K562 (cell line): ENCODE results near the gene TNK2. TPM values are rescaled to one million over a fixed set of nuclear protein-coding genes. Genes with fewer than 3 reads are reported as not detected.

Experiments used
- ATAC-seq: fragments of 200-7000 bp; cut with Tn5 transposase; 3 replicates; pipeline ENCODE4 v1.9.1; 2020; ENCODE audit warnings: moderate library complexity
- BruUV-seq: library from RNA; stranded (reverse); fragments of 400-500 nt; replicated peaks from 2 replicates; lab custom pipeline; 2021; lab: Mats Ljungman, UMichigan
- CTCF ChIA-PET: fragments of 300-600 bp; formaldehyde crosslinking; extraction: SDS; loops from one replicate; lab custom pipeline; 2021; ENCODE audit warnings: low intra/inter-chr PET ratio; lab: Yijun Ruan, JAX
- POLR2A ChIA-PET: fragments of 300-600, 350-650 bp; sonication (Branson Sonifier 250); formaldehyde crosslinking; extraction: SDS; loops from one replicate; lab custom pipeline; 2021; ENCODE audit warnings: antibody characterized with exemption, inconsistent platforms; lab: Yijun Ruan, JAX
- DNase-seq, 4 experiments: peaks; one replicate each; pipeline versions ENCODE4 v3.0.0 to v3.0.0-alpha.2; 2011 to 2018; ENCODE audit warnings: low spot score in 3 of 4, mixed read lengths in 3 of 4; ENCODE audit errors: extremely low read depth in 1 of 4
- FAIRE-seq: peaks from 2 replicates; lab custom pipeline; 2011; peaks lifted over from hg19 to GRCh38; lab: Jason Lieb, UNC
- H2AFZ ChIP-seq: 2 replicates; pipeline ENCODE4 v1.6.0; 2011; ENCODE audit warnings: low read depth, low read length, control low read depth, inconsistent platforms
- H3K27ac ChIP-seq: fragments of 200-600 bp; 3 replicates; pipeline ENCODE4 v1.8.0; 2011; ENCODE audit warnings: low read depth, mild to moderate bottlenecking, control low read depth, inconsistent platforms, low read length, moderate library complexity, mixed read lengths; ENCODE audit errors: extremely low read depth
- H3K27me3 ChIP-seq, 2 experiments: fragments of 300-600 bp in 1 of 2; 2 replicates in 1 of 2; 3 replicates in 1 of 2; pipeline versions ENCODE4 v1.6.0 to v1.8.0; 2011; ENCODE audit warnings: inconsistent platforms in 2 of 2, low read length in 2 of 2, mild to moderate bottlenecking in 1 of 2, mixed read lengths in 1 of 2, moderate library complexity in 1 of 2; ENCODE audit not compliant: control insufficient read depth in 2 of 2, insufficient read depth in 2 of 2
- H3K36me3 ChIP-seq: fragments of 300-600 bp; 3 replicates; pipeline ENCODE4 v1.8.0; 2011; ENCODE audit warnings: mild to moderate bottlenecking, low read length, inconsistent platforms; ENCODE audit not compliant: control insufficient read depth, insufficient read depth
- H3K4me1 ChIP-seq, 2 experiments: fragments of 200-600 bp in 1 of 2; replicated peaks in 1 of 2; 2 replicates in 1 of 2; 3 replicates in 1 of 2; pipeline versions ENCODE4 v1.5.1 to v1.8.0; 2011; ENCODE audit warnings: inconsistent platforms in 2 of 2, low read length in 2 of 2, mild to moderate bottlenecking in 1 of 2, mixed read lengths in 1 of 2, moderate library complexity in 1 of 2; ENCODE audit not compliant: control insufficient read depth in 2 of 2, insufficient read depth in 2 of 2
- H3K4me2 ChIP-seq: 2 replicates; pipeline ENCODE4 v1.6.1; 2011; ENCODE audit warnings: low read length, control low read depth, inconsistent platforms, mixed read lengths; ENCODE audit not compliant: insufficient read depth
- H3K4me3 ChIP-seq: fragments of 200-600 bp; sonication (generic), shearing (Covaris generic); 2 replicates; pipeline ENCODE4 v1.5.1; 2016; ENCODE audit warnings: control low read depth, inconsistent platforms
- H3K79me2 ChIP-seq: fragments of 200-600 bp; 3 replicates; pipeline ENCODE4 v1.8.0; 2011; ENCODE audit warnings: low read length, inconsistent platforms; ENCODE audit not compliant: control insufficient read depth, insufficient read depth
- H3K9ac ChIP-seq, 2 experiments: 2 replicates each; pipeline versions ENCODE4 v1.6.0 to v1.6.1; 2011; ENCODE audit warnings: low read depth in 2 of 2, low read length in 2 of 2, control low read depth in 1 of 2, inconsistent platforms in 1 of 2, mild to moderate bottlenecking in 1 of 2, mixed read lengths in 1 of 2; ENCODE audit not compliant: insufficient read depth in 1 of 2
- H3K9me1 ChIP-seq: one replicate; pipeline ENCODE4 v1.6.0; 2011; ENCODE audit warnings: inconsistent platforms, mild to moderate bottlenecking, low read length, moderate library complexity; ENCODE audit not compliant: control insufficient read depth, insufficient read depth
- H3K9me3 ChIP-seq: replicated peaks from 2 replicates; pipeline ENCODE4 v1.5.1; 2011; ENCODE audit warnings: low read depth, low read length, inconsistent platforms; ENCODE audit not compliant: control insufficient read depth, insufficient read depth
- H4K20me1 ChIP-seq: replicated peaks from 2 replicates; pipeline ENCODE4 v1.6.1; 2011; ENCODE audit warnings: low read length, inconsistent platforms, mixed read lengths; ENCODE audit not compliant: control insufficient read depth, insufficient read depth
- FOSL1 ChIP-seq: fragments of 200-800 bp; sonication (Bioruptor generic); conservative IDR thresholded peaks from 2 replicates; pipeline ENCODE4 v1.6.1; 2016; ENCODE audit warnings: missing genetic modification characterization, missing compliant biosample characterization
- FOXA3 ChIP-seq, 2 experiments: fragments of 450-650 bp in 1 of 2; sonication (generic) in 1 of 2; formaldehyde crosslinking; IDR thresholded peaks in 1 of 2; conservative IDR thresholded peaks in 1 of 2; 2 replicates each; pipeline versions ENCODE4 v1.4.0 to v1.8.0; 2020 to 2022; ENCODE audit warnings: mild to moderate bottlenecking in 2 of 2, missing genetic modification reagents in 1 of 2
- JUND ChIP-seq, 2 experiments: IDR thresholded peaks; 2 replicates in 1 of 2; 3 replicates in 1 of 2; pipeline ENCODE4 v1.6.1; 2011; ENCODE audit warnings: borderline replicate concordance in 2 of 2, low read depth in 2 of 2, low read length in 2 of 2, improper control_type of control experiment in 1 of 2, missing biosample characterization in 1 of 2, missing genetic modification characterization in 1 of 2, missing genetic modification reagents in 1 of 2
- MAZ ChIP-seq, 2 experiments: fragments of 450-650 bp in 1 of 2; sonication (generic) in 1 of 2; formaldehyde crosslinking; IDR thresholded peaks in 1 of 2; conservative IDR thresholded peaks in 1 of 2; 2 replicates each; pipeline versions ENCODE4 v1.4.0 to v1.5.0; 2020; ENCODE audit warnings: mild to moderate bottlenecking in 1 of 2, missing genetic modification reagents in 1 of 2
- NFXL1 ChIP-seq: fragments of 450-650 bp; formaldehyde crosslinking; IDR thresholded peaks from 2 replicates; pipeline ENCODE4 v1.4.0; 2021; ENCODE audit warnings: mild to moderate bottlenecking
- SIX5 ChIP-seq, 2 experiments: IDR thresholded peaks; 2 replicates each; pipeline ENCODE4 v1.6.1; 2011; ENCODE audit warnings: low read length in 2 of 2, borderline replicate concordance in 1 of 2, low read depth in 1 of 2, mild to moderate bottlenecking in 1 of 2, moderate library complexity in 1 of 2; ENCODE audit not compliant: insufficient read depth in 1 of 2
- WGBS: fragments of 100-300 bp; shearing (Covaris generic); methylation state at CpG from one replicate; pipeline ENCODE4 v1.1.6; 2016; ENCODE audit warnings: low coverage, mixed read lengths; ENCODE audit not compliant: insufficient coverage; ENCODE audit errors: missing lambda C conversion rate; 5-methylcytosine and 5-hydroxymethylcytosine counted together
- in situ Hi-C: fragments of 300-500 bp; cut with MboI; formaldehyde crosslinking; loops from 4 replicates; pipeline ENCODE4 v1.15.0; 2018; ENCODE audit warnings: inconsistent platforms, mixed read lengths
- intact Hi-C: fragments of 100-400 bp; cut with micrococcal nuclease; formaldehyde crosslinking; loops from 2 replicates; pipeline ENCODE4 v1.14.2; 2022
- polyA plus RNA-seq, 8 experiments: library from polyadenylated mRNA; depleted of rRNA in 4 of 8; stranded (reverse) in 5 of 8; unstranded in 3 of 8; fragments of >200 nt; fragmentation: Nextera tagmentation in 2 of 8; fragmentation: Illumina TruSeq in 1 of 8; extraction: Ambion mirVana in 2 of 8; extraction: Trizol in 1 of 8; gene quantifications; 2 replicates each; pipeline versions ENCODE4 v1.2.1 to v1.2.3, GENCODE V29; 2011 to 2014; ENCODE audit warnings: inconsistent platforms in 1 of 8, missing spikeins in 1 of 8
- total RNA-seq, 7 experiments: library from RNA; depleted of rRNA in 6 of 7; stranded (reverse); fragments of >200 nt in 6 of 7; fragmentation: Illumina TruSeq in 2 of 7; extraction: Trizol in 2 of 7; gene quantifications; 2 replicates each; pipeline versions ENCODE4 v1.2.1 to v1.2.3, GENCODE V29; 2011 to 2021; ENCODE audit warnings: low replicate concordance in 1 of 7
- TF ChIP-seq, protein P1 (sequence below), 2 experiments: fragments of 450-650 bp in 1 of 2; sonication (generic) in 1 of 2; formaldehyde crosslinking in 1 of 2; IDR thresholded peaks in 1 of 2; conservative IDR thresholded peaks in 1 of 2; 2 replicates each; pipeline versions ENCODE4 v1.6.1 to v1.8.1; 2016 to 2023; ENCODE audit warnings: mild to moderate bottlenecking in 2 of 2, moderate library complexity in 2 of 2, inconsistent platforms in 1 of 2, missing genetic modification reagents in 1 of 2
- TF ChIP-seq, protein P2 (sequence below): fragments of 450-650 bp; IDR thresholded peaks from 2 replicates; pipeline ENCODE4 v1.6.1; 2016; ENCODE audit warnings: low read depth, mild to moderate bottlenecking, moderate library complexity

TNK2 gene
- total and polyA plus RNA-seq, 9 of the 15 experiments (the other 6 are each of a cell fraction or from before 2014, with no cell fraction given) = 0.03 to 33.8 (median 6.5) TPM

DNA sequence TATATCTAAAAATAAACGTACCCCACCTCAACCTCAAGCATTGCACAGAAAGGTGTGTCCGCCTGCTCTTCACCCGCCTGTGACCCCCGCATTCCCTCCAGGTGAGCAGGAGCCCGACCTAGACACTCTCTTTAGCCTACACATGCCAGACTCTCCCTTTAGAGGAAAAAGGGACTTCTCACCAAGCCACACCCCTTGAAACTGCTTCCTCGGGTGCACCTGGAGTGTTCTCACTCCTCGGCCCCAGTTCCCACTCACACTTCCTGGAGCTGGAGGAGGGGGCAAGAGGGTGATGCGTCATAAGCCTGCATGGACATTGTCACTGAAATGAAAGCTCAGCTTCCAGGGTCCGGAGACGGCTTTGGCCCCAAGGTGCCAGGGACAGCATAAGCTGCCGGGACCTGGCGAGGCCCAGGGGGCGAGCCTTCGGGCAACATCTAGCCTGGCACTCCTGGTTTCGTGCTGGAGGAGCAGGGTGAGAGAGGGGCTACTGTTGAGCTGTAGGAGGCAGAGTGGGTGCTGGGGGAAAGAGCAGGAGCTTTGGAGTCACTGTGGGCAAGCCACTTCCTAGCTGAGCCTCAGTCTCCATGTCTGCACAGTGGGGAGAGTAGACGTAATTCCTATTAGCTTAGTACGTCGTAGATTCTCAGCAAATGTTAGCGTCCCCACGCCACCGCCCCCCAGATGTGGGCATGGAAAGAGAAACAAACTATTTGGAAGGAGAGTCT is 86.8 kb downstream of the TNK2 start:
- Histone ChIP-seq H3K9ac (peak overlapping the region in 1 of 2 experiments; percentile 61; a peak in 1 of 4 replicates), H3K9me1 (peaks cover 2% of the 10 kb centered on the region), H3K9me3 (no peaks in the 10 kb centered on the region), H3K27me3 (peaks cover 9 to 37% of the 10 kb centered on the region in 2 experiments), H3K36me3 (no peaks in the 10 kb centered on the region), H4K20me1 (no peaks in the 10 kb centered on the region), H3K79me2 (no peaks in the 10 kb centered on the region), H3K4me2 (no peak overlapping the region), H3K4me3 (no peak overlapping the region)
- DNase-seq (no peak), FAIRE-seq (no peak), ATAC-seq (peak; percentile 16; the same call in 2 of the 3 replicates)
- intact Hi-C loops = no loop called here
- POLR2A ChIA-PET = interaction anchor here (0.9 to 1.7 kb wide), 2 partner anchors 8 to 11 kb away, joined by 3 to 8 read pairs; no protein-coding TSS in a partner anchor
- in situ Hi-C loops = no loop called here
- CTCF ChIA-PET = no interaction called here
- BruUV-seq = no TSS peak
- WGBS = 28% methylated on average over 19 of the region's 21 CpGs
- TF ChIP-seq FOSL1 (tag) (0 out of 2 replicates have a peak, but pooled peaks have one; percentile 22), MAZ (CRISPR knock-in tag; conservative IDR thresholded peaks at IDR 0.05 in 1 of 2, IDR thresholded peaks at IDR 0.05 in 1 of 2) (peak in 1 of 2 experiments; percentile 35; a peak in 1 of 4 replicates), NFXL1 (CRISPR knock-in tag) (no peak), JUND (IDR thresholded peaks at IDR 0.05; ENCODE audit: borderline replicate concordance, low read depth, low read length) (peak; percentile 23; the same call in 1 of the 2 replicates), JUND (tag; IDR thresholded peaks at IDR 0.05; ENCODE audit: borderline replicate concordance, low read depth, low read length) (no peak), SIX5 (IDR thresholded peaks at IDR 0.05; ENCODE audit: borderline replicate concordance in 1 of 2, insufficient read depth in 1 of 2, low read depth in 1 of 2, low read length in 2 of 2) (no peak), FOXA3 (CRISPR knock-in tag; conservative IDR thresholded peaks at IDR 0.05 in 1 of 2, IDR thresholded peaks at IDR 0.05 in 1 of 2) (no peak)
- TF ChIP-seq, protein P1, sequence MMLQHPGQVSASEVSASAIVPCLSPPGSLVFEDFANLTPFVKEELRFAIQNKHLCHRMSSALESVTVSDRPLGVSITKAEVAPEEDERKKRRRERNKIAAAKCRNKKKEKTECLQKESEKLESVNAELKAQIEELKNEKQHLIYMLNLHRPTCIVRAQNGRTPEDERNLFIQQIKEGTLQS (IDR thresholded peaks at IDR 0.05) = peak; percentile 42
- TF ChIP-seq, protein P1 (CRISPR knock-in tag; conservative IDR thresholded peaks at IDR 0.05) = no peak
- TF ChIP-seq, protein P2, sequence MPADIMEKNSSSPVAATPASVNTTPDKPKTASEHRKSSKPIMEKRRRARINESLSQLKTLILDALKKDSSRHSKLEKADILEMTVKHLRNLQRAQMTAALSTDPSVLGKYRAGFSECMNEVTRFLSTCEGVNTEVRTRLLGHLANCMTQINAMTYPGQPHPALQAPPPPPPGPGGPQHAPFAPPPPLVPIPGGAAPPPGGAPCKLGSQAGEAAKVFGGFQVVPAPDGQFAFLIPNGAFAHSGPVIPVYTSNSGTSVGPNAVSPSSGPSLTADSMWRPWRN = peak; percentile 38; the same call in 1 of the 2 replicates
- TF ChIP-seq, all 486 proteins: peak for 5
- Histone ChIP-seq H3K4me1 (peaks cover 0 to 37% of the 10 kb centered on the region in 2 experiments; a peak in 2 of 5 replicates), H2AFZ (0 out of 2 replicates have a peak overlapping the region, but pooled peaks have one; percentile 32), H3K27ac (no peak overlapping the region)
